IMR-90 (cell line): ENCODE results near the gene MERTK. TPM values are rescaled to one million over a fixed set of nuclear protein-coding genes. Genes with fewer than 3 reads are reported as not detected.

Source experiments
- ATAC-seq: fragments of 200-7000 bp; cut with Tn5 transposase; 2 replicates; pipeline ENCODE4 v1.9.1; 2020; ENCODE audit warnings: low read depth, mild to moderate bottlenecking, moderate library complexity
- BruUV-seq: library from RNA; stranded (reverse); fragments of 400-500 nt; replicated peaks from 2 replicates; lab custom pipeline; 2021; lab: Mats Ljungman, UMichigan
- CTCF ChIA-PET: fragments of 300-600 bp; formaldehyde crosslinking; extraction: SDS; loops from one replicate; lab custom pipeline; 2021; ENCODE audit warnings: antibody characterized with exemption; lab: Yijun Ruan, JAX
- POLR2A ChIA-PET: fragments of 300-600 bp; sonication (Branson Sonifier 250); formaldehyde crosslinking; loops from one replicate; lab custom pipeline; 2022; ENCODE audit warnings: antibody characterized with exemption; ENCODE audit not compliant: unreplicated experiment; lab: Charles Lee
- DNase-seq: peaks from one replicate; pipeline ENCODE4 v3.0.0; 2013
- H2AFZ ChIP-seq: replicated peaks from 2 replicates; pipeline ENCODE3; 2013; ENCODE audit warnings: low read length, mild to moderate bottlenecking; ENCODE audit not compliant: poor library complexity
- H2AK5ac ChIP-seq: 2 replicates; pipeline ENCODE4 v1.6.1; 2013; ENCODE audit warnings: low read depth, low read length, inconsistent platforms
- H2AK9ac ChIP-seq: replicated peaks from 2 replicates; pipeline ENCODE3; 2013; ENCODE audit warnings: mild to moderate bottlenecking, low read depth, low read length, moderate library complexity; ENCODE audit not compliant: poor library complexity
- H2BK120ac ChIP-seq: 2 replicates; pipeline ENCODE4 v1.6.1; 2013; ENCODE audit warnings: low read depth, low read length, inconsistent platforms
- H2BK15ac ChIP-seq: 3 replicates; pipeline ENCODE4 v1.6.1; 2013; ENCODE audit warnings: low read depth, low read length, inconsistent platforms
- H2BK20ac ChIP-seq: 2 replicates; pipeline ENCODE4 v1.6.1; 2013; ENCODE audit warnings: low read depth, mild to moderate bottlenecking, inconsistent platforms, low read length, moderate library complexity
- H2BK5ac ChIP-seq: 2 replicates; pipeline ENCODE4 v1.6.1; 2013; ENCODE audit warnings: mild to moderate bottlenecking, low read depth, low read length, inconsistent platforms; ENCODE audit not compliant: poor library complexity, severe bottlenecking
- H3K14ac ChIP-seq: replicated peaks from 2 replicates; pipeline ENCODE4 v1.6.1; 2013; ENCODE audit warnings: low read depth, low read length, inconsistent platforms
- H3K18ac ChIP-seq: 2 replicates; pipeline ENCODE4 v1.6.1; 2013; ENCODE audit warnings: low read depth, low read length, control low read depth
- H3K23ac ChIP-seq: 2 replicates; pipeline ENCODE4 v1.6.1; 2013; ENCODE audit warnings: low read depth, low read length, inconsistent platforms
- H3K27ac ChIP-seq: 2 replicates; pipeline ENCODE4 v1.5.1; 2013; ENCODE audit warnings: mild to moderate bottlenecking, control low read depth, low read length; ENCODE audit not compliant: insufficient read depth
- H3K27me3 ChIP-seq: 2 replicates; pipeline ENCODE4 v1.6.1; 2013; ENCODE audit warnings: low read length; ENCODE audit not compliant: control insufficient read depth, insufficient read depth
- H3K36me3 ChIP-seq: 2 replicates; pipeline ENCODE4 v1.6.1; 2013; ENCODE audit warnings: low read length, mixed read lengths; ENCODE audit not compliant: control insufficient read depth, insufficient read depth
- H3K4ac ChIP-seq: 2 replicates; pipeline ENCODE4 v1.6.1; 2013; ENCODE audit warnings: low read depth, low read length, inconsistent platforms
- H3K4me1 ChIP-seq: 2 replicates; pipeline ENCODE4 v1.6.1; 2013; ENCODE audit warnings: low read length, mixed read lengths; ENCODE audit not compliant: control insufficient read depth, insufficient read depth
- H3K4me2 ChIP-seq: 2 replicates; pipeline ENCODE4 v1.6.1; 2013; ENCODE audit warnings: low read depth, mild to moderate bottlenecking, control low read depth, low read length, moderate library complexity
- H3K4me3 ChIP-seq: 2 replicates; pipeline ENCODE4 v1.5.1; 2013; ENCODE audit warnings: low read depth, mild to moderate bottlenecking, control low read depth, low read length, moderate library complexity; ENCODE audit not compliant: insufficient read depth
- H3K56ac ChIP-seq: 2 replicates; pipeline ENCODE4 v1.6.1; 2013; ENCODE audit warnings: low read length, inconsistent platforms; ENCODE audit not compliant: insufficient read depth; ENCODE audit errors: extremely low read depth
- H3K79me1 ChIP-seq, 2 experiments: 2 replicates each; pipeline ENCODE4 v1.6.1; 2013; ENCODE audit warnings: low read length in 2 of 2, inconsistent platforms in 1 of 2, low read depth in 1 of 2
- H3K9ac ChIP-seq: 2 replicates; pipeline ENCODE4 v1.6.1; 2013; ENCODE audit warnings: low read depth, low read length, control low read depth
- H3K9me1 ChIP-seq: 2 replicates; pipeline ENCODE4 v1.6.1; 2013; ENCODE audit warnings: low read length, inconsistent platforms; ENCODE audit not compliant: insufficient read depth
- H3K9me3 ChIP-seq: 2 replicates; pipeline ENCODE4 v1.6.1; 2013; ENCODE audit warnings: low read length; ENCODE audit not compliant: control insufficient read depth, insufficient read depth
- H4K20me1 ChIP-seq: 2 replicates; pipeline ENCODE4 v1.6.1; 2013; ENCODE audit warnings: low read length, inconsistent platforms; ENCODE audit not compliant: insufficient read depth
- H4K5ac ChIP-seq: 2 replicates; pipeline ENCODE4 v1.6.1; 2013; ENCODE audit warnings: mild to moderate bottlenecking, low read depth, low read length, control low read depth
- H4K8ac ChIP-seq, 2 experiments: 2 replicates each; pipeline ENCODE4 v1.6.1; 2013; ENCODE audit warnings: low read depth in 2 of 2, low read length in 2 of 2, control low read depth in 1 of 2, inconsistent platforms in 1 of 2
- H4K91ac ChIP-seq: 2 replicates; pipeline ENCODE4 v1.6.1; 2013; ENCODE audit warnings: low read depth, low read length, inconsistent platforms; ENCODE audit not compliant: insufficient read depth
- BHLHE40 ChIP-seq: fragments of 150-350 bp; IDR thresholded peaks from 2 replicates; pipeline ENCODE4 v1.6.1; 2016; ENCODE audit warnings: mild to moderate bottlenecking, low read depth, low read length
- CEBPB ChIP-seq: IDR thresholded peaks from 2 replicates; pipeline ENCODE4 v1.6.1; 2012; ENCODE audit warnings: low read depth, low read length, improper control_type of control experiment
- CHD1 ChIP-seq: IDR thresholded peaks from 2 replicates; pipeline ENCODE4 v1.6.1; 2012; ENCODE audit warnings: low read depth, low read length, improper control_type of control experiment
- FOS ChIP-seq: fragments of 150-350 bp; IDR thresholded peaks from 2 replicates; pipeline ENCODE4 v1.6.1; 2016; ENCODE audit warnings: low read depth, low read length
- MAFK ChIP-seq: IDR thresholded peaks from 2 replicates; pipeline ENCODE4 v1.6.1; 2012; ENCODE audit warnings: low read depth, low read length, improper control_type of control experiment
- MAZ ChIP-seq: IDR thresholded peaks from 2 replicates; pipeline ENCODE4 v1.6.1; 2012; ENCODE audit warnings: low read depth, mild to moderate bottlenecking, low read length, improper control_type of control experiment, moderate library complexity, borderline replicate concordance
- MXI1 ChIP-seq: IDR thresholded peaks from 2 replicates; pipeline ENCODE4 v1.6.1; 2012; ENCODE audit warnings: low read depth, mild to moderate bottlenecking, low read length, moderate library complexity, borderline replicate concordance
- NFE2L2 ChIP-seq: fragments of 150-350 bp; IDR thresholded peaks from 2 replicates; pipeline ENCODE4 v1.6.1; 2016; ENCODE audit warnings: low read depth, mild to moderate bottlenecking, low read length
- POLR2A ChIP-seq: IDR thresholded peaks from 2 replicates; pipeline ENCODE4 v1.6.1; 2012; ENCODE audit warnings: mild to moderate bottlenecking, low read depth, low read length
- RAD21 ChIP-seq: IDR thresholded peaks from 2 replicates; pipeline ENCODE4 v1.6.1; 2012; ENCODE audit warnings: low read length, improper control_type of control experiment
- RCOR1 ChIP-seq: IDR thresholded peaks from 2 replicates; pipeline ENCODE4 v1.6.1; 2012; ENCODE audit warnings: mild to moderate bottlenecking, low read length, improper control_type of control experiment; ENCODE audit not compliant: insufficient replicate concordance
- RFX5 ChIP-seq: IDR thresholded peaks from 2 replicates; pipeline ENCODE4 v1.8.0; 2012; ENCODE audit warnings: low read depth, mild to moderate bottlenecking, low read length, moderate library complexity
- SMC3 ChIP-seq: fragments of 150-350 bp; IDR thresholded peaks from 2 replicates; pipeline ENCODE4 v1.6.1; 2016; ENCODE audit warnings: low read depth, mild to moderate bottlenecking, antibody characterized with exemption, low read length, moderate library complexity
- dilution Hi-C: fragments of 300-500 bp; cut with HindIII; formaldehyde crosslinking; loops from one replicate; pipeline ENCODE4 v1.14.3; 2018; ENCODE audit warnings: low sequenced_read_pairs; ENCODE audit not compliant: unreplicated experiment
- in situ Hi-C: fragments of 300-500 bp; cut with MboI; formaldehyde crosslinking; loops from 3 replicates; pipeline ENCODE4 v1.14.3; 2019; ENCODE audit warnings: low sequenced_read_pairs, inconsistent platforms, mixed read lengths
- intact Hi-C: fragments of 100-400 bp; cut with micrococcal nuclease; formaldehyde crosslinking; loops from 2 replicates; pipeline ENCODE4 v1.10.0; 2022
- polyA plus RNA-seq, 3 experiments: library from polyadenylated mRNA; depleted of rRNA; stranded (reverse); fragments of >200 nt; gene quantifications; 2 replicates each; pipeline ENCODE4 v1.2.3, GENCODE V29; 2012; ENCODE audit warnings: low replicate concordance in 1 of 3
- total RNA-seq: library from RNA; depleted of rRNA; stranded (reverse); fragments of >200 nt; gene quantifications from 2 replicates; pipeline ENCODE4 v1.2.3, GENCODE V29; 2012
- TF ChIP-seq, protein P1 (sequence below): conservative IDR thresholded peaks from 2 replicates; pipeline ENCODE4 v1.5.1; 2012; ENCODE audit warnings: mild to moderate bottlenecking, low read depth, low read length, improper control_type of control experiment
- TF ChIP-seq, protein P2 (sequence below): fragments of 150-350 bp; IDR thresholded peaks from 2 replicates; pipeline ENCODE4 v1.6.1; 2016; ENCODE audit warnings: low read depth, mild to moderate bottlenecking, low read length, moderate library complexity, borderline replicate concordance
- TF ChIP-seq, protein P3 (sequence below): fragments of 150-350 bp; IDR thresholded peaks from 2 replicates; pipeline ENCODE4 v1.6.1; 2017; ENCODE audit warnings: mild to moderate bottlenecking, antibody characterized with exemption, low read length, low read depth

Gene MERTK
- total and polyA plus RNA-seq, 2 of the 4 experiments (the other 2 are of a cell fraction): 0.36 to 0.62 TPM

DNA sequence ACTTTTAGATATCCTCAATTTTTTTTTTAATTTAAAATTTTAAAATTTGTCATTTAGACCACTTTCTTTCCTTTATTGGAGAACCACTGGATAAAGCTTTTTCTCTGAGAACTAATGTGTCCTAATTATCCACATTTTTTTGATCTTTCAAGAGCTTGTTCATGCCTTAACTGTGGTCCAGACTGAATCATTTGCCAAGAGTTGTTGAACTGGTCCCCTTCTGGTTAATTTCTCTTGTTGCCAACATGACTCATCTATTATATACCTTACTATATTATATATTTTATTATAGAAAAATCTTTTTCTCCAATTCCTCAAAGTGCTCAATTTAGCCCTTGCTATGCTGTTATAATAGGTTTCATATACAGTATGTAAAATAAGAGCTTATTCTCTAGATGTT, 103.5 kb downstream of the MERTK start:
- no peak overlapping the region for H2BK15ac ChIP-seq
- no peaks in the 10 kb centered on the region for H3K36me3 ChIP-seq
- H3K4me3 ChIP-seq: no peak overlapping the region
- DNase-seq: no peak
- no peak overlapping the region for H3K56ac ChIP-seq
- intact Hi-C loops (no loop called here), in situ Hi-C loops (no loop called here), dilution Hi-C loops (no loop called here)
- H3K4ac ChIP-seq: no peak overlapping the region
- H3K27ac ChIP-seq: no peak overlapping the region
- H4K8ac ChIP-seq: no peak overlapping the region
- H2AK9ac ChIP-seq: no peak overlapping the region
- no peak overlapping the region for H3K14ac ChIP-seq
- no peaks in the 10 kb centered on the region for H3K4me1 ChIP-seq
- no peak overlapping the region for H3K9ac ChIP-seq
- no peak overlapping the region for H4K5ac ChIP-seq
- no peak for ATAC-seq
- TF ChIP-seq MAFK: no peak
- no peak for TF ChIP-seq FOS
- no peak for TF ChIP-seq RFX5
- TF ChIP-seq CEBPB: no peak
- no peak for TF ChIP-seq MXI1
- TF ChIP-seq, protein P1, sequence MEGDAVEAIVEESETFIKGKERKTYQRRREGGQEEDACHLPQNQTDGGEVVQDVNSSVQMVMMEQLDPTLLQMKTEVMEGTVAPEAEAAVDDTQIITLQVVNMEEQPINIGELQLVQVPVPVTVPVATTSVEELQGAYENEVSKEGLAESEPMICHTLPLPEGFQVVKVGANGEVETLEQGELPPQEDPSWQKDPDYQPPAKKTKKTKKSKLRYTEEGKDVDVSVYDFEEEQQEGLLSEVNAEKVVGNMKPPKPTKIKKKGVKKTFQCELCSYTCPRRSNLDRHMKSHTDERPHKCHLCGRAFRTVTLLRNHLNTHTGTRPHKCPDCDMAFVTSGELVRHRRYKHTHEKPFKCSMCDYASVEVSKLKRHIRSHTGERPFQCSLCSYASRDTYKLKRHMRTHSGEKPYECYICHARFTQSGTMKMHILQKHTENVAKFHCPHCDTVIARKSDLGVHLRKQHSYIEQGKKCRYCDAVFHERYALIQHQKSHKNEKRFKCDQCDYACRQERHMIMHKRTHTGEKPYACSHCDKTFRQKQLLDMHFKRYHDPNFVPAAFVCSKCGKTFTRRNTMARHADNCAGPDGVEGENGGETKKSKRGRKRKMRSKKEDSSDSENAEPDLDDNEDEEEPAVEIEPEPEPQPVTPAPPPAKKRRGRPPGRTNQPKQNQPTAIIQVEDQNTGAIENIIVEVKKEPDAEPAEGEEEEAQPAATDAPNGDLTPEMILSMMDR: no peak
- no peak for TF ChIP-seq NFE2L2
- no peak for TF ChIP-seq BHLHE40
- TF ChIP-seq POLR2A: no peak
- TF ChIP-seq, protein P2, sequence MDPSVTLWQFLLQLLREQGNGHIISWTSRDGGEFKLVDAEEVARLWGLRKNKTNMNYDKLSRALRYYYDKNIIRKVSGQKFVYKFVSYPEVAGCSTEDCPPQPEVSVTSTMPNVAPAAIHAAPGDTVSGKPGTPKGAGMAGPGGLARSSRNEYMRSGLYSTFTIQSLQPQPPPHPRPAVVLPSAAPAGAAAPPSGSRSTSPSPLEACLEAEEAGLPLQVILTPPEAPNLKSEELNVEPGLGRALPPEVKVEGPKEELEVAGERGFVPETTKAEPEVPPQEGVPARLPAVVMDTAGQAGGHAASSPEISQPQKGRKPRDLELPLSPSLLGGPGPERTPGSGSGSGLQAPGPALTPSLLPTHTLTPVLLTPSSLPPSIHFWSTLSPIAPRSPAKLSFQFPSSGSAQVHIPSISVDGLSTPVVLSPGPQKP: no peak
- TF ChIP-seq MAZ: no peak
- no peak for TF ChIP-seq RAD21
- no peak for TF ChIP-seq CHD1
- no peak for TF ChIP-seq SMC3
- no peak for TF ChIP-seq RCOR1
- TF ChIP-seq, protein P3, sequence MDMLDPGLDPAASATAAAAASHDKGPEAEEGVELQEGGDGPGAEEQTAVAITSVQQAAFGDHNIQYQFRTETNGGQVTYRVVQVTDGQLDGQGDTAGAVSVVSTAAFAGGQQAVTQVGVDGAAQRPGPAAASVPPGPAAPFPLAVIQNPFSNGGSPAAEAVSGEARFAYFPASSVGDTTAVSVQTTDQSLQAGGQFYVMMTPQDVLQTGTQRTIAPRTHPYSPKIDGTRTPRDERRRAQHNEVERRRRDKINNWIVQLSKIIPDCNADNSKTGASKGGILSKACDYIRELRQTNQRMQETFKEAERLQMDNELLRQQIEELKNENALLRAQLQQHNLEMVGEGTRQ: no peak
- H2AK5ac ChIP-seq: no peak overlapping the region
- POLR2A ChIA-PET: no interaction called here
- H2BK5ac ChIP-seq: no peak overlapping the region
- no peak overlapping the region for H3K18ac ChIP-seq
- H4K20me1 ChIP-seq: no peaks in the 10 kb centered on the region
- BruUV-seq: no TSS peak
- H4K91ac ChIP-seq: no peak overlapping the region
- no peaks in the 10 kb centered on the region for H3K9me1 ChIP-seq
- no peak overlapping the region for H2BK20ac ChIP-seq
- H3K27me3 ChIP-seq: peaks cover 1% of the 10 kb centered on the region; the same call in 1 of the 2 replicates
- H3K4me2 ChIP-seq: no peak overlapping the region
- no peaks in the 10 kb centered on the region for H3K9me3 ChIP-seq
- H2AFZ ChIP-seq: no peak overlapping the region
- H3K23ac ChIP-seq: no peak overlapping the region
- H2BK120ac ChIP-seq: no peak overlapping the region
- CTCF ChIA-PET: no interaction called here
- H3K79me1 ChIP-seq: no peaks in the 10 kb centered on the region
